Sciatic nerve (tissue), 2 donors: ENCODE measurements around the gene RNU6-9. TPM values are rescaled to one million over a fixed set of nuclear protein-coding genes. Genes with fewer than 3 reads are reported as not detected.
"Not testable (repeated sequence)": the region's sequence is repeated elsewhere in the genome, so short reads cannot be mapped to it uniquely, and the experiment has no call there.

Experiments
- ATAC-seq: fragments of 200-7000 bp; cut with Tn5 transposase; one replicate; pipeline ENCODE4 v1.9.1; 2020; ENCODE audit warnings: mild to moderate bottlenecking, moderate library complexity
- DNase-seq: peaks from one replicate; pipeline ENCODE4 v3.0.0-alpha.2; 2020; ENCODE audit warnings: low spot score
- intact Hi-C: fragments of 100-400 bp; cut with DNase I; formaldehyde crosslinking; loops from one replicate; pipeline ENCODE4 v1.14.2; 2022
- total RNA-seq: library from RNA; stranded (reverse); fragmentation: NEBNext Ultra II Directional; extraction: Animal tissue kit (Norgen Biotek cat#: 25700); gene quantifications from one replicate; pipeline ENCODE4 v1.2.1, GENCODE V29; 2021
- donor health status: DM: no; HTN: no; CAD: no.
- donor health status: DM: no; HTN: no; CAD: no.

RNU6-9 gene
- total RNA-seq, 1 donor from 2014 or later, result not detected

- intact Hi-C loops, result no loop called here
- ATAC-seq, result no peak
These were observed 3.5 kb upstream of the RNU6-9 start for GRCh38 chr19:889662-890295.

GRCh38 chr19:890831-891230 is 2.5 kb upstream of the RNU6-9 start:
- ATAC-seq, result no peak
- intact Hi-C loops, result no loop called here
- DNase-seq, result no peak

More at GRCh38 chr19:889662-890295, 3.5 kb upstream of the RNU6-9 start:
- no peak for DNase-seq

GRCh38 chr19:891421-892200 is 1.7 kb upstream of the RNU6-9 start:
- DNase-seq, intact Hi-C loops, ATAC-seq: not testable (repeated sequence)

- ATAC-seq (no peak), DNase-seq (peak; percentile 80)
- intact Hi-C loops, result no loop called here
These were observed 916 bp upstream of the RNU6-9 start for GRCh38 chr19:892243-892893.

- DNase-seq (no peak), ATAC-seq (no peak)
- intact Hi-C loops, result no loop called here
These were observed 3.1 kb downstream of the RNU6-9 start for GRCh38 chr19:896434-896833.

GRCh38 chr19:896999-897398 is 3.7 kb downstream of the RNU6-9 start:
- intact Hi-C loops, result no loop called here
- no peak for ATAC-seq
- no peak for DNase-seq

- DNase-seq, result no peak
- ATAC-seq, result no peak
- intact Hi-C loops, result no loop called here
These were observed 4.3 kb downstream of the RNU6-9 start for GRCh38 chr19:897442-898039.

GRCh38 chr19:898663-899062 is 5.4 kb downstream of the RNU6-9 start:
- intact Hi-C loops, result no loop called here
- DNase-seq, result no peak
- no peak for ATAC-seq

GRCh38 chr19:899336-900042 is 6.2 kb downstream of the RNU6-9 start:
- DNase-seq (no peak), ATAC-seq (no peak)
- intact Hi-C loops, result no loop called here

GRCh38 chr19:900043-900301 is 6.7 kb downstream of the RNU6-9 start:
- DNase-seq (no peak), ATAC-seq (no peak)
- intact Hi-C loops, result no loop called here

GRCh38 chr19:900302-901111 is 7.2 kb downstream of the RNU6-9 start:
- ATAC-seq (no peak), DNase-seq (no peak)
- intact Hi-C loops, result no loop called here

- no peak for ATAC-seq
- intact Hi-C loops, result no loop called here
- DNase-seq, result no peak
These were observed 8.2 kb downstream of the RNU6-9 start for GRCh38 chr19:901216-902092.

GRCh38 chr19:902093-902370 is 8.7 kb downstream of the RNU6-9 start:
- DNase-seq (no peak), ATAC-seq (no peak)
- intact Hi-C loops, result no loop called here

GRCh38 chr19:902446-903226 is 9.4 kb downstream of the RNU6-9 start:
- DNase-seq (no peak), ATAC-seq (no peak)
- intact Hi-C loops, result no loop called here

GRCh38 chr19:903266-903797 is 10.0 kb downstream of the RNU6-9 start:
- intact Hi-C loops, result no loop called here
- DNase-seq (no peak), ATAC-seq (peak; percentile 12)

GRCh38 chr19:904545-904944 is 11.3 kb downstream of the RNU6-9 start:
- ATAC-seq, result no peak
- intact Hi-C loops, result no loop called here
- DNase-seq, result no peak

GRCh38 chr19:906480-906879 is 13.2 kb downstream of the RNU6-9 start:
- DNase-seq (no peak), ATAC-seq (no peak)
- intact Hi-C loops, result no loop called here
